GM19239 (cell line): ENCODE measurements around the gene ZNF628.

Experiments used
- DNase-seq: peaks from one replicate; pipeline ENCODE4 v3.0.0; 2011; ENCODE audit warnings: low spot score; ENCODE audit not compliant: insufficient read length
- FAIRE-seq: peaks from 2 replicates; lab custom pipeline; 2011; peaks lifted over from hg19 to GRCh38; lab: Jason Lieb, UNC

The ZNF628 gene

DNA sequence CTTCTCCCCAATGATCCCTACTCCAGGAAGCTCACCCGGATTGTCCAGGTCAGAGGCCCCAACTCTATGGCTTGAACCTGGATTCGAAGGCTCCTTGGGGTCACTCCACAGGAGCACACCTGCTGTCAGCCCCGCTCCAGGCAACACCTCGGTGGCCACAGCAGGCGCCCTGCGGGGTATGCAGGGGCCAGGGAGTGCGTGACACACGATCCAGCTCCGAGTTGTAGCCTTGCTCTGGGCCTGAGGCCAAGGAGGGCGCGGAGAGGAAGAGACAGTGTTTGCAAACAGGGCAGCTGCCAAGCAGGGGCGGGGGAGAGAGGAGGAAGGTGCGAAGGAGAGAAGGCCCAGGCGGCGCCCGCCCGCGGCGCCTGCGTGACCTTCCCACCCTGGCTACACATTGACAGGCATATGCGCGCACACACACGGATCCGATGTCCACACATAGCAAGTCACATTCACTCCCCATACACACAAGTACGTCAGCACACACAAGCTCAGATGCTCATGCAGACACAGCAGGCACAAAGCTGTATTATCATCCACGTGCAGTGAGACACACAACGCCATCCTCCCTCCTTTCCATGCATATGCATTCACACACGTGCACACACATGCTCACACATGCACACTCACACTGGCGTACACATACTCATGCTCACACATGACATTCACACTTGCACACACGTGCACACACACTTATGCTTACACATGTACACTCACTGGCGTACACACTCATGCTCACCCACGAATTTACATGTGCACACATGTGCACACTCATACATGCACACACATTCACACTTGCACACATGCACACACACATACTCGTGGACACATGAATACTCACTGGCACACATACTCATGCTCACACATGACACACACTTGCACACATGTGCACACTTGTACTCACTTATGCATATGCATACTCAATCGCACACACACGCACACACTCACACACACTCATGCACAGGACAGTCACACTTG lies 50.1 kb downstream of the ZNF628 start:
- no peak for DNase-seq

DNA sequence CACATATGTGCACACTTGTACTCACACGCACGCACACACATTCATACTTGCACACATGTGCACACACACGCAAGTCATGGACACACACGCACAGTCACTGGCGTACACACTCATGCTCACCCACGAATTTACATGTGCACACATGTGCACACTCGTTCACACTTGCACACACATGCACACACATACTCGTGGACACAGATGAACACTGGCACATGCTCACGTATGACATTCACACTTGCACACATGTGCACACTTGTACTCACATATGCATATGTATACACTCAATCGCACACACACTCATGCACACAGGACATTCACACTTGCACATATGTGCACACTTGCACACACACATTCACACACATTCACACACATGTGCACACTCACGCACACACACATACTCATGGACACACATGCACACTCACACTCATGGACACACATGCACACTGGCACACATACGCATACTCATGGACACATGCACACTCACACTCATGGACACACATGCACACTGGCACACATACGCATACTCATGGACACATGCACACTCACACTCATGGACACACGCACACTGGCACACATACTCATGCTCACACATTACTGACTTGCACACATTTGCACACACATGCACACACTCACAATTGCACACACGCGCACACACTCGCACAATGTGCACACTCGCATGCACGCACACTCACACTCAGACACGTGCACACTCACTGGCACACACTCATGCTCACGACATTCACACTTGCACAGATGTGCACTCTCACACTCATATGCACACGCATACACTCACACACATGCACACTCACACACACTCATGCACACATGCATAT lies 51.0 kb downstream of the ZNF628 start:
- no peak for FAIRE-seq
- DNase-seq = no peak

More for the DNA sequence above, 50.1 kb downstream of the ZNF628 start:
- no peak for FAIRE-seq

- FAIRE-seq = no peak
Measured at GRCh38 chr19:55528030-55528803, 51.8 kb downstream of the ZNF628 start.

GRCh38 chr19:55529636-55530234 lies 53.3 kb downstream of the ZNF628 start:
- DNase-seq = no peak
- no peak for FAIRE-seq

More at GRCh38 chr19:55528030-55528803, 51.8 kb downstream of the ZNF628 start:
- no peak for DNase-seq

- no peak for FAIRE-seq
- no peak for DNase-seq
Measured at GRCh38 chr19:55530996-55531395, 54.6 kb downstream of the ZNF628 start.
